Loucy (cell line): ENCODE data around the gene ARIH2.

ENCODE experiments used
- H2AFZ ChIP-seq: fragments of 200-600 bp; sonication (generic); 2 replicates; pipeline ENCODE4 v1.6.0; 2016; ENCODE audit warnings: antibody characterized with exemption, mild to moderate bottlenecking, low read length, moderate library complexity
- H3F3A ChIP-seq: fragments of 200-600 bp; 2 replicates; pipeline ENCODE4 v1.6.0; 2016; ENCODE audit warnings: antibody characterized with exemption, low read depth, mild to moderate bottlenecking
- H3K27me3 ChIP-seq: fragments of 200-600 bp; sonication (generic); 2 replicates; pipeline ENCODE4 v1.6.1; 2014; ENCODE audit warnings: low read length, mild to moderate bottlenecking; ENCODE audit not compliant: insufficient read depth, poor library complexity, severe bottlenecking
- H3K36me3 ChIP-seq: fragments of 200-600 bp; sonication (generic); 2 replicates; pipeline ENCODE4 v1.6.1; 2016; ENCODE audit warnings: low read length; ENCODE audit not compliant: insufficient read depth
- H3K4me1 ChIP-seq: fragments of 200-600 bp; sonication (generic); 2 replicates; pipeline ENCODE4 v1.5.1; 2014; ENCODE audit warnings: low read length, mild to moderate bottlenecking; ENCODE audit not compliant: insufficient read depth, poor library complexity, severe bottlenecking
- H3K4me2 ChIP-seq: fragments of 200-600 bp; sonication (generic); 2 replicates; pipeline ENCODE4 v1.6.0; 2014; ENCODE audit warnings: antibody characterized with exemption, low read length, low read depth, mild to moderate bottlenecking; ENCODE audit not compliant: poor library complexity, severe bottlenecking
- H3K4me3 ChIP-seq: fragments of 200-600 bp; sonication (generic); 2 replicates; pipeline ENCODE4 v1.5.1; 2014; ENCODE audit warnings: low read length, mild to moderate bottlenecking, mixed read lengths; ENCODE audit not compliant: poor library complexity, severe bottlenecking
- H3K79me2 ChIP-seq: fragments of 200-600 bp; sonication (generic); 2 replicates; pipeline ENCODE4 v1.6.1; 2014; ENCODE audit warnings: low read length; ENCODE audit not compliant: insufficient read depth
- H3K9ac ChIP-seq: fragments of 200-600 bp; sonication (generic); 2 replicates; pipeline ENCODE4 v1.6.0; 2014; ENCODE audit warnings: mild to moderate bottlenecking, low read depth, low read length, moderate library complexity; ENCODE audit not compliant: poor library complexity, severe bottlenecking
- H3K9me2 ChIP-seq: fragments of 200-600 bp; sonication (generic); replicated peaks from 2 replicates; pipeline ENCODE4 v1.6.1; 2016; ENCODE audit warnings: low read depth, low read length, mixed read lengths
- H3K9me3 ChIP-seq: fragments of 200-600 bp; sonication (generic); 2 replicates; pipeline ENCODE4 v1.6.1; 2014; ENCODE audit warnings: mild to moderate bottlenecking, antibody characterized with exemption, low read length, low read depth; ENCODE audit not compliant: insufficient read depth
- H4K20me1 ChIP-seq: fragments of 200-600 bp; sonication (generic); 2 replicates; pipeline ENCODE4 v1.6.0; 2014; ENCODE audit warnings: antibody characterized with exemption, low read length, mild to moderate bottlenecking; ENCODE audit not compliant: insufficient read depth, poor library complexity, severe bottlenecking
- CTCF ChIP-seq: fragments of 200-600 bp; sonication (generic); conservative IDR thresholded peaks from 2 replicates; pipeline ENCODE4 v1.5.1; 2014; ENCODE audit warnings: mild to moderate bottlenecking, antibody characterized with exemption, low read length
- EZH2phosphoT487 ChIP-seq: fragments of 200-600 bp; IDR thresholded peaks from 2 replicates; pipeline ENCODE4 v1.6.1; 2018; ENCODE audit warnings: antibody characterized with exemption, mild to moderate bottlenecking, moderate library complexity, borderline replicate concordance

ARIH2 gene

GRCh38 chr3:49001155-49001554 is 82.5 kb downstream of the ARIH2 start:
- H3K4me2 ChIP-seq, result no peak overlapping the region
- H3K4me1 ChIP-seq, result peaks cover under 1% of the 10 kb centered on the region
- no peak overlapping the region for H2AFZ ChIP-seq
- no peak overlapping the region for H3K4me3 ChIP-seq
- 0 out of 2 replicates have a peak, but pooled peaks cover under 1% of the 10 kb centered on the region for H3K79me2 ChIP-seq
- no peaks in the 10 kb centered on the region for H3K9me2 ChIP-seq
- H3K9ac ChIP-seq, result no peak overlapping the region
- no peaks in the 10 kb centered on the region for H4K20me1 ChIP-seq
- TF ChIP-seq CTCF, result no peak
- TF ChIP-seq EZH2phosphoT487, result no peak
- H3K27me3 ChIP-seq, result no peaks in the 10 kb centered on the region
- no peaks in the 10 kb centered on the region for H3K36me3 ChIP-seq
- no peaks in the 10 kb centered on the region for H3K9me3 ChIP-seq
- H3F3A ChIP-seq, result no peaks in the 10 kb centered on the region

- H3K4me3 ChIP-seq, result no peak overlapping the region
- no peak overlapping the region for H3K4me2 ChIP-seq
- H3K4me1 ChIP-seq, result peaks cover 14% of the 10 kb centered on the region
- peaks cover 31% of the 10 kb centered on the region for H3K79me2 ChIP-seq
- no peaks in the 10 kb centered on the region for H3K27me3 ChIP-seq
- H3K9me2 ChIP-seq, result no peaks in the 10 kb centered on the region
- peaks cover 14% of the 10 kb centered on the region for H4K20me1 ChIP-seq
- no peaks in the 10 kb centered on the region for H3F3A ChIP-seq
- no peak overlapping the region for H2AFZ ChIP-seq
- no peak for TF ChIP-seq EZH2phosphoT487
- TF ChIP-seq CTCF, result no peak
- H3K36me3 ChIP-seq, result no peaks in the 10 kb centered on the region
- no peak overlapping the region for H3K9ac ChIP-seq
- H3K9me3 ChIP-seq, result no peaks in the 10 kb centered on the region
These were observed 86.0 kb downstream of the ARIH2 start for GRCh38 chr3:49004352-49005302.

- H3K9me3 ChIP-seq, result no peaks in the 10 kb centered on the region
- H3K4me2 ChIP-seq, result no peak overlapping the region
- peaks cover 14% of the 10 kb centered on the region for H3K4me1 ChIP-seq
- no peaks in the 10 kb centered on the region for H3K27me3 ChIP-seq
- H3K9ac ChIP-seq, result no peak overlapping the region
- no peaks in the 10 kb centered on the region for H3F3A ChIP-seq
- H3K79me2 ChIP-seq, result peaks cover 38% of the 10 kb centered on the region
- H2AFZ ChIP-seq, result no peak overlapping the region
- H3K36me3 ChIP-seq, result no peaks in the 10 kb centered on the region
- H4K20me1 ChIP-seq, result peaks cover 21% of the 10 kb centered on the region
- TF ChIP-seq CTCF (no peak), EZH2phosphoT487 (no peak)
- H3K9me2 ChIP-seq, result no peaks in the 10 kb centered on the region
- no peak overlapping the region for H3K4me3 ChIP-seq
These were observed 86.7 kb downstream of the ARIH2 start for GRCh38 chr3:49005303-49005680.
